Umbilical cord (tissue), 2 donors: ENCODE data around the gene SGO2. TPM values are rescaled to one million over a fixed set of nuclear protein-coding genes. Genes with fewer than 3 reads are reported as not detected.

ENCODE experiments used
- DNase-seq: peaks from one replicate; pipeline ENCODE4 v3.0.0-alpha.2; 2015; ENCODE audit warnings: low spot score
- total RNA-seq: library from RNA; depleted of rRNA; stranded (reverse); fragments of >200 nt; gene quantifications from one replicate; pipeline ENCODE4 v1.2.3, GENCODE V29; 2014; ENCODE audit warnings: low replicate concordance; ENCODE audit not compliant: insufficient read depth

Gene SGO2
- total RNA-seq = 22.9 TPM

GRCh38 chr2:200525882-200526651 is at the start of gene SGO2:
Gene SGO2 (plus strand): TSS chr2:200526207. CDS start chr2:200532976, 6,769 bp downstream.
- peak; percentile 97 for DNase-seq

GRCh38 chr2:200476836-200477235 is 49.2 kb upstream of the SGO2 start:
- DNase-seq = no peak

- no peak for DNase-seq
Measured at GRCh38 chr2:200477667-200478131, 48.3 kb upstream of the SGO2 start.

GRCh38 chr2:200479692-200480265 is 46.2 kb upstream of the SGO2 start:
- DNase-seq = peak; percentile 95

- no peak for DNase-seq
Measured at GRCh38 chr2:200482194-200482593, 43.8 kb upstream of the SGO2 start.

- no peak for DNase-seq
Measured at GRCh38 chr2:200483729-200484198, 42.2 kb upstream of the SGO2 start.

- no peak for DNase-seq
Measured at GRCh38 chr2:200484934-200485333, 41.1 kb upstream of the SGO2 start.

- peak; percentile 78 for DNase-seq
Measured at GRCh38 chr2:200486529-200486928, 39.5 kb upstream of the SGO2 start.

- DNase-seq = no peak
Measured at GRCh38 chr2:200488169-200488568, 37.8 kb upstream of the SGO2 start.

GRCh38 chr2:200490001-200490400 is 36.0 kb upstream of the SGO2 start:
- no peak for DNase-seq

GRCh38 chr2:200492656-200493055 is 33.4 kb upstream of the SGO2 start:
- no peak for DNase-seq

GRCh38 chr2:200494048-200494447 is 32.0 kb upstream of the SGO2 start:
- DNase-seq = no peak

GRCh38 chr2:200496696-200497095 is 29.3 kb upstream of the SGO2 start:
- DNase-seq = no peak

- no peak for DNase-seq
Measured at GRCh38 chr2:200498402-200499162, 27.4 kb upstream of the SGO2 start.

GRCh38 chr2:200502196-200502595 is 23.8 kb upstream of the SGO2 start:
- DNase-seq = no peak

- DNase-seq = no peak
Measured at GRCh38 chr2:200506679-200507078, 19.3 kb upstream of the SGO2 start.

- DNase-seq = no peak
Measured at GRCh38 chr2:200507179-200507578, 18.8 kb upstream of the SGO2 start.

- DNase-seq = peak; percentile 14
Measured at GRCh38 chr2:200509235-200509611, 16.8 kb upstream of the SGO2 start.

- DNase-seq = peak; percentile 92
Measured at GRCh38 chr2:200509612-200510433, 16.2 kb upstream of the SGO2 start, which contains the start of gene KCTD18. Gene KCTD18 (minus strand): TSS chr2:200510068. CDS start chr2:200507016, 3,052 bp downstream.

GRCh38 chr2:200515155-200515554 is 10.9 kb upstream of the SGO2 start:
- no peak for DNase-seq

GRCh38 chr2:200523158-200523557 is 2.8 kb upstream of the SGO2 start:
- no peak for DNase-seq
